GM19099 (cell line): ENCODE results near the gene ADARB2.

Source experiments
- POLR2A ChIP-seq: IDR thresholded peaks from 3 replicates; pipeline ENCODE4 v1.6.1; 2011; ENCODE audit warnings: low read depth; ENCODE audit not compliant: insufficient read length; ENCODE audit errors: extremely low read depth

ADARB2 gene

DNA sequence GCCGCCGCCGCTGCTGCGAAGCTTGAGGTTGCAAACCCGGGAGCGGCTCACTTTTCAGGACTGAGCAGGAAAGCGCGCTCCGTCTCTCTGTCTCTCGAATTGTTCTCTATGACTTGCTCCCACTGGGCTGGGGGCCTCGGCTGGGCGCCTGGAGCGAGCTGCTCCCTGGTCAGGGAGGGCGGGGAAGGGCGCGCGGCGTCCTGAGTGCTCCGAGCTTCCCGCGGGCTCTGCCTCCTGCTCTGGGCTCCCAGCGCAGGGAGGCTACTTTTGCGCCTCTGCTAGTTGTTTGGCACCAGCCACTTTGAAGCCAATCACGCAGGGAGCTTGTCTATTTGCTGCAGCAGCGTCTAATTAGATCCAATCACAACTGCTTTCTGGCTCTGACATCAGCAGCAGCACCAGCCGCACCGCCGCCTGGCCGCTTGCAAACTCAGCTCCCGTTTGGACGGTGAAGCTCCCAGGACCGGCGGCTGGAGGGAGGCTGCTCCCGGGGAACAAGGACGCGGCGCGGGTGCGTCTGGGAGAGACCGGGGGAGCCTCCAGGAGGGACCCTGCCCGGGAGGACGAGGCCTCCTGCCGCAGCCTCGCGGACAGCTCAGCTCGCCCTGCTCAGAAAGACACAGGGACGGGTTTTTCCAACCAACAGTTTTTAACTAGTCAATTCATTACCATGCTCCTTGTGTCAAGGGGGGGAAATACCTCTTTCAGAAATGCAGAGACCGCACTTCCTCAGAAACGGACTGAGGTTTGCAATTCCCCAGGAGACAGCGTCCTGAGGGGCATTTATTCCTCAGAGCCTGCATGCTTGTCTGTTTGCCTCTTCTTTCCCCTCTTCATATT, at the start of gene ADARB2:
Gene ADARB2 (minus strand): TSS at position 304 of the 840 bp plus-strand sequence.
- peak; percentile 83 for TF ChIP-seq POLR2A

- TF ChIP-seq POLR2A = no peak
These were observed 48.5 kb upstream of the ADARB2 start for GRCh38 chr10:1785835-1786234.

GRCh38 chr10:1782841-1783240, 45.5 kb upstream of the ADARB2 start:
- no peak for TF ChIP-seq POLR2A

GRCh38 chr10:1779796-1780195, 42.5 kb upstream of the ADARB2 start:
- no peak for TF ChIP-seq POLR2A

- TF ChIP-seq POLR2A = no peak
These were observed 41.1 kb upstream of the ADARB2 start for GRCh38 chr10:1778375-1778969.

DNA sequence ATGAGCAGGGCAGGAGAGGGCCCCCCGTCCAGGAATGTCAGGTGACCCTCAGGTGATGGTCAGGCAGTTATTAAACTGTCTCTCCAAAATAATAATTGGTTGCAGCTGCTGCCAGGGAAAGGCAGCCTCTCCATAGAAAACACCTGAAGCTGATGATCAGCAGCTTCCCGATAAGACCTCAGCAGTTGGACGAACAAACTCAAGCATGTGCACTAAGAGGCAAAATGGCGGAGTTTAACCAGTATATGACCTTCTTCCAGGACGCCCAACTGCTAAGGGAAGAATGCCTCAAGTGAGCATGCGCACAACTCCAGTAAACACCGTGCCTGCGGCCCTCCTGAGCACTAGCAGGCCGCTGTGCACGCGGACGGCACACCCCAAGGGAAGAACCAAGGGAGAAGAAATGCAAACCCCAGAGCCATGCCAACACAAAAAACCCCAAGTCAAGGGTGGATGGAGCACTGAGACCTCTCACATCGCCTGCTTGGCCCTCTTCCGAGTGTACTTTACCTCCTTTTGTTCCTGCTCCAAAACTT, 38.9 kb upstream of the ADARB2 start:
- TF ChIP-seq POLR2A = no peak

DNA sequence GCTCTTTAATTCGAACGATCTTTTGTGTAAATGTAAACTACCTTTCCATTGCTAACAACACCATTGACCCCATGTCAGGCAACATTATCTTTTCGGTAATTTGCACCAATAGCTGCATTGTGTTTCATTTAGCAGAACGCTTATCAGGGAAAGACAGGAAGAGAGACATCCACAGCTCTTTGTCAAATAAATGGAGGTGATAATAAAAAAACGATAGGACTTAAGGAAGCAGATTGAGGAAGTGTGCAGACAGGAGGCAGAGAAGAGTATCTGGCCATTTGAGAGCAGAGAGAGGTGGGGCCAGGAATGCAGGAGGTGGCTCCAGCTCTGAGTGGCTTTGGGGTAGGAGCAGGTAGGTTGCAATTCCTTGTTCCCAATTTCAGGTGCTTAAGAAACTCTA, 37.5 kb upstream of the ADARB2 start:
- no peak for TF ChIP-seq POLR2A

- no peak for TF ChIP-seq POLR2A
These were observed 28.7 kb upstream of the ADARB2 start for GRCh38 chr10:1766049-1766448.

GRCh38 chr10:1762076-1762475, 24.8 kb upstream of the ADARB2 start:
- TF ChIP-seq POLR2A = no peak

- no peak for TF ChIP-seq POLR2A
These were observed 17.3 kb upstream of the ADARB2 start for GRCh38 chr10:1754506-1755153.

- TF ChIP-seq POLR2A = no peak
These were observed 14.8 kb upstream of the ADARB2 start for GRCh38 chr10:1752153-1752552.

GRCh38 chr10:1747590-1748157, 10.3 kb upstream of the ADARB2 start:
- TF ChIP-seq POLR2A = no peak

DNA sequence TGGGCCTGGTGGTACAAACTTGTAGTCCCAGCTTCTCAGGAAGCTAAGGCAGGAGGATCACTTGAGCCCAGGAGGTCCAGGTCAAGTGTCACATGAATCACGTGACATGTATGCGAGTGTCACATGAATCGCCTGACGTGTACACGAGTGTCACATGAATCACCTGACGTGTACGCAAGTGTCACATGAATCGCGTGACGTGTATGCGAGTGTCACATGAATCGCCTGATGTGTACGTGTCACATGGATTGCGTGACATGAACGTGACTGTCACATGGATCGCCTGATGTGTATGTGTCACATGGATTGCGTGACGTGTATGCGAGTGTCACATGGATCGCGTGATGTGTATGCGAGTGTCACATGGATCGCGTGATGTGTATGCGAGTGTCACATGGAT, 9.5 kb upstream of the ADARB2 start:
- TF ChIP-seq POLR2A = no peak

DNA sequence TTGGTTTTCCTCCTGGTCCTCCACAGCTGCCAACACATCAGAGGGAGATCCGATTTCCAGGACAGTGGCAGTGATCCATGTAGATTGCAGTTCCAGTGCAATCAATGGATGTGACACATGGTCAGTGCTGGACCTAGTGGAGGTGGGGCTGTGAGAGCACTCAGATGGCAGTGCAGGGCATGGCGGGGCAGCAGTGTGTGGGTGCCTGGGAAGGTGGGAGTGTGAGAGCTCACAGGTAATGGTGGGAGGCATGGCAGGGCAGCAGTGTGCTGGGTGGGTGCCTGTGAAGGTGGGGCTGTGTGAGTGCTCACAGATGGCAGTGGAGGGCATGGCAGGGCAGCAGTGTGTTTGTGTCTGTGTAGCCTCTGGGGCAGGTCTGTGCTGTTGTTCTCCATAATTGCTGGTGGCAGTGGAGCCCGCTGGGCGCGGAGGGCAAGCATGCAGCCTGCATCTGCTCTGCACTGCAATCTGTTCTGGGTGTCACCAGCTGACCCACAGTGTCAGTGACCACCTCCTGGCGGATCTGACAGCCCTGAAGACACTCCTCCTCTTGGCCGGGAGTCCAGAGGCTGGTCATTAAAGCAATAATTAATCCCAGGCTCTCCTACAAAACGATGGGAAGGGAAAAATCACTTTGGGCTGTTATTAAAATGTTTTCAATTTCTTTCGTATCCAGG, 8.6 kb upstream of the ADARB2 start:
- TF ChIP-seq POLR2A = no peak

DNA sequence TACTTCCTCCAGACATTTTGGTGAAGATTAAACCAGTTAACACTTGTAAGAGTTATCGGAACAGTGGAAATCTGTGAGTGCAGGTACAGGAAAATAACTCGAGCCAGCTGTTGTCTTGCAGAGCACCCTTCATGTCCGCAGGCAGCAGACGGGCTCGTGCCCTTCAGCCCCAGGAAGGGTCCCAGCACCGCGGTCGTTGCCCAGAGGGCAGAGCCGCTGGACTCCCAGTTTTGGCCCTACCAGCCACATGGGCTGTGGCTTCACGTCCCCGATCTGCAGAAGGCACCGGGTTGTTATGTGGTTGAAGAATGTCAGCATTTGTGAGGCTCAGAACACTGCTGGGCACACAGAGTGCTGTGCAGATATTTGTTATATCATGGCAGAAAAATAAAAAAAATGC, 7.2 kb upstream of the ADARB2 start:
- no peak for TF ChIP-seq POLR2A

DNA sequence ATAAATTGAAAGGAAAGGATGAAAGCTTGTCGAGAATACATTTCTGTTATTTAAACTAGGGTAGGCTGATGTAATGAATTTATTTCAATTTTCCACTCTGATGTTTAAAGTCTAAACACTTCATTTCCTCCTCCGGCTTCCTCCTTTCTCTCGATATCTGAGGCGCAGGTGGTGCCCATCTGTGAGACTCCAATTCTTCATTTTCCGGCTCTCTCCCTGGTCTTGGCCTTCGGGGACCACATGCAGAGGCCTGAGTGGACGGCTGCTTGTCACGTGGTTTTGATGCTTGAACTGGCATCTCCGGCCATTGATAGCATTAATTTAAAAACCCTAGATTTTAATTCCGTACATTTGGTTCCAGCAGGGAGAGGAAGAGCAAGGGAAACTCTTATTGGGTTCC, 5.8 kb upstream of the ADARB2 start:
- TF ChIP-seq POLR2A = no peak

DNA sequence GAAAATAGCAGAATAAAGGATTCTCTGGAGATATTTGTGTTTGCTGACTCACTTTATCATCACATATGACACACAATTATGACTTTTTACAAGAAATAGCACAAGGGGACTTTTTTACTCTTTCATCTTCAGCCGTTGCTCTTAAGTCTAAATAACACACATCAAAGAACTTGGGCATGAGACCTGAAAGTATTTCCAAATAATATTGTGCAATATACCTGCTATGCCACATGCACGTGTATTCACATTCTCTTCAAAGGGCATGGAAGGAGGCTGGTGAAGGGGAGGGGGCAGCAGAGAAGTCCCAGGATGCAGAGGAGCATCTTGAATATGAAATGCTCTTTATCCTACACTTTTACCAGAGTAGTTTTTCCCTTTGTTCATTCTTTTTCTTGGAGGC, 4.1 kb upstream of the ADARB2 start:
- no peak for TF ChIP-seq POLR2A
